HEK293 (cell line): ENCODE data around the gene MBP.

Source experiments
- CTCF ChIA-PET: fragments of 350-600 bp; formaldehyde crosslinking; extraction: SDS; loops from one replicate; lab custom pipeline; 2021; ENCODE audit warnings: antibody characterized with exemption; lab: Yijun Ruan, JAX
- POLR2A ChIA-PET: fragments of 300-600 bp; formaldehyde crosslinking; extraction: SDS; loops from one replicate; lab custom pipeline; 2020; ENCODE audit warnings: antibody characterized with exemption, inconsistent platforms; lab: Yijun Ruan, JAX
- H3K27ac ChIP-seq: fragments of 200-500 bp; sonication (Bioruptor generic); 2 replicates; pipeline ENCODE4 v1.5.1; 2014; ENCODE audit warnings: low read depth, low read length, control low read depth, inconsistent platforms; ENCODE audit errors: extremely low read depth
- H3K36me3 ChIP-seq, 2 experiments: fragments of 200-500 bp in 1 of 2; sonication (Bioruptor generic) in 1 of 2; 1 replicate in 1 of 2; 2 replicates in 1 of 2; pipeline ENCODE4 v1.5.1; 2014 to 2017; ENCODE audit warnings: inconsistent platforms in 2 of 2, low read length in 2 of 2; ENCODE audit not compliant: control insufficient read depth in 2 of 2, insufficient read depth in 1 of 2
- H3K4me1 ChIP-seq: fragments of 200-500 bp; sonication (Bioruptor generic); 2 replicates; pipeline ENCODE4 v1.5.1; 2014; ENCODE audit warnings: mild to moderate bottlenecking, low read length, inconsistent platforms; ENCODE audit not compliant: control insufficient read depth, insufficient read depth
- H3K4me3 ChIP-seq: 2 replicates; pipeline ENCODE4 v1.5.1; 2011; ENCODE audit warnings: low read depth, mild to moderate bottlenecking, control low read depth, low read length, moderate library complexity
- H3K9me3 ChIP-seq: fragments of 200-500 bp; sonication (Bioruptor generic); 2 replicates; pipeline ENCODE4 v1.5.1; 2014; ENCODE audit warnings: low read depth, low read length, inconsistent platforms; ENCODE audit not compliant: control insufficient read depth, insufficient read depth
- BCL11A ChIP-seq: fragments of 450-650 bp; formaldehyde crosslinking; IDR thresholded peaks from 2 replicates; pipeline ENCODE4 v1.5.1; 2016; ENCODE audit warnings: low read depth, missing biosample characterization, missing genetic modification characterization
- EGR2 ChIP-seq: fragments of 450-650 bp; formaldehyde crosslinking; IDR thresholded peaks from 2 replicates; pipeline ENCODE4 v1.5.1; 2016; ENCODE audit warnings: low read depth, missing biosample characterization, missing genetic modification characterization
- GLIS1 ChIP-seq: fragments of 450-650 bp; formaldehyde crosslinking; IDR thresholded peaks from 2 replicates; pipeline ENCODE4 v1.5.1; 2016; ENCODE audit warnings: missing biosample characterization, missing genetic modification characterization
- KLF8 ChIP-seq: fragments of 450-650 bp; formaldehyde crosslinking; IDR thresholded peaks from 2 replicates; pipeline ENCODE4 v1.5.1; 2016; ENCODE audit warnings: missing biosample characterization, missing genetic modification characterization
- MEIS1 ChIP-seq: sonication (generic); formaldehyde crosslinking; IDR thresholded peaks from 2 replicates; pipeline ENCODE4 v1.8.1; 2022; ENCODE audit warnings: missing genetic modification reagents, mild to moderate bottlenecking, borderline replicate concordance
- REST ChIP-seq: fragments of 450-650 bp; formaldehyde crosslinking; IDR thresholded peaks from 2 replicates; pipeline ENCODE4 v1.5.1; 2016; ENCODE audit warnings: missing biosample characterization, missing genetic modification characterization
- TCF7L2 ChIP-seq: IDR thresholded peaks from 2 replicates; pipeline ENCODE4 v1.6.1; 2011; ENCODE audit warnings: low read depth, mild to moderate bottlenecking, inconsistent platforms, low read length, moderate library complexity, borderline replicate concordance
- ZBTB1 ChIP-seq: fragments of 450-650 bp; formaldehyde crosslinking; IDR thresholded peaks from 2 replicates; pipeline ENCODE4 v1.5.1; 2016; ENCODE audit warnings: missing biosample characterization, missing genetic modification characterization
- ZBTB17 ChIP-seq: fragments of 450-650 bp; formaldehyde crosslinking; IDR thresholded peaks from 2 replicates; pipeline ENCODE4 v1.5.1; 2016; ENCODE audit warnings: missing biosample characterization, missing genetic modification characterization
- ZFHX2 ChIP-seq: fragments of 450-650 bp; formaldehyde crosslinking; conservative IDR thresholded peaks from 2 replicates; pipeline ENCODE4 v1.5.1; 2016; ENCODE audit warnings: missing biosample characterization, missing genetic modification characterization
- ZIC2 ChIP-seq: fragments of 450-650 bp; formaldehyde crosslinking; IDR thresholded peaks from 2 replicates; pipeline ENCODE4 v1.5.1; 2016; ENCODE audit warnings: missing biosample characterization, missing genetic modification characterization
- ZNF335 ChIP-seq: fragments of 450-650 bp; formaldehyde crosslinking; conservative IDR thresholded peaks from 2 replicates; pipeline ENCODE4 v1.5.1; 2016; ENCODE audit warnings: missing biosample characterization, missing genetic modification characterization
- ZNF366 ChIP-seq: fragments of 450-650 bp; formaldehyde crosslinking; conservative IDR thresholded peaks from 2 replicates; pipeline ENCODE4 v1.5.1; 2016; ENCODE audit warnings: missing biosample characterization, missing genetic modification characterization
- ZNF391 ChIP-seq: fragments of 450-650 bp; formaldehyde crosslinking; IDR thresholded peaks from 2 replicates; pipeline ENCODE4 v1.5.1; 2016; ENCODE audit warnings: low read depth, missing biosample characterization, missing genetic modification characterization, borderline replicate concordance
- ZNF488 ChIP-seq: fragments of 450-650 bp; formaldehyde crosslinking; IDR thresholded peaks from 2 replicates; pipeline ENCODE4 v1.5.1; 2016; ENCODE audit warnings: missing biosample characterization, missing genetic modification characterization
- ZNF514 ChIP-seq: fragments of 450-650 bp; formaldehyde crosslinking; IDR thresholded peaks from 2 replicates; pipeline ENCODE4 v1.5.1; 2016; ENCODE audit warnings: missing biosample characterization, missing genetic modification characterization
- ZNF521 ChIP-seq: fragments of 450-650 bp; formaldehyde crosslinking; IDR thresholded peaks from 2 replicates; pipeline ENCODE4 v1.5.1; 2017; ENCODE audit warnings: missing biosample characterization, mild to moderate bottlenecking, missing genetic modification characterization
- ZNF544 ChIP-seq: fragments of 450-650 bp; formaldehyde crosslinking; IDR thresholded peaks from 2 replicates; pipeline ENCODE4 v1.5.0; 2017; ENCODE audit warnings: missing biosample characterization, missing genetic modification characterization
- ZNF596 ChIP-seq: fragments of 450-650 bp; IDR thresholded peaks from 2 replicates; pipeline ENCODE4 v1.5.0; 2018; ENCODE audit warnings: missing biosample characterization, mild to moderate bottlenecking, missing genetic modification characterization, moderate library complexity
- ZNF610 ChIP-seq: fragments of 450-650 bp; formaldehyde crosslinking; IDR thresholded peaks from 2 replicates; pipeline ENCODE4 v1.5.1; 2016; ENCODE audit warnings: missing biosample characterization, missing genetic modification characterization, borderline replicate concordance
- ZNF623 ChIP-seq: fragments of 450-650 bp; formaldehyde crosslinking; IDR thresholded peaks from 2 replicates; pipeline ENCODE4 v1.5.1; 2016; ENCODE audit warnings: missing biosample characterization, missing genetic modification characterization
- ZNF626 ChIP-seq: fragments of 450-650 bp; sonication (Bioruptor Pico); formaldehyde crosslinking; IDR thresholded peaks from 2 replicates; pipeline ENCODE4 v1.5.1; 2018; ENCODE audit warnings: missing biosample characterization, missing genetic modification characterization, inconsistent platforms
- ZNF658 ChIP-seq: fragments of 450-650 bp; formaldehyde crosslinking; IDR thresholded peaks from 2 replicates; pipeline ENCODE4; 2016; ENCODE audit warnings: missing biosample characterization, missing genetic modification characterization
- ZNF701 ChIP-seq: fragments of 450-650 bp; formaldehyde crosslinking; IDR thresholded peaks from 2 replicates; pipeline ENCODE4 v1.5.1; 2016; ENCODE audit warnings: missing biosample characterization, missing genetic modification characterization
- ZSCAN18 ChIP-seq: fragments of 450-650 bp; formaldehyde crosslinking; IDR thresholded peaks from 2 replicates; pipeline ENCODE4 v1.5.1; 2016; ENCODE audit warnings: missing biosample characterization, missing genetic modification characterization
- ZSCAN30 ChIP-seq: fragments of 450-650 bp; IDR thresholded peaks from 2 replicates; pipeline ENCODE4 v1.5.1; 2018; ENCODE audit warnings: missing biosample characterization, mild to moderate bottlenecking, missing genetic modification characterization, moderate library complexity
- ZXDB ChIP-seq: fragments of 450-650 bp; formaldehyde crosslinking; IDR thresholded peaks from 2 replicates; pipeline ENCODE4 v1.5.1; 2016; ENCODE audit warnings: missing biosample characterization, missing genetic modification characterization

Gene MBP

GRCh38 chr18:77033575-77033974 lies 99.0 kb downstream of the MBP start:
- TF ChIP-seq ZBTB17 (tag by site-specific recombination), result peak; percentile 34; the same call in 1 of the 2 replicates
- TF ChIP-seq MEIS1 (CRISPR knock-in tag), result no peak
- no peak for TF ChIP-seq ZNF701
- TF ChIP-seq ZNF623 (tag by site-specific recombination), result no peak
- TF ChIP-seq EGR2 (tag by site-specific recombination), result peak; percentile 50; the same call in 1 of the 2 replicates
- peak; percentile 24; the same call in 1 of the 2 replicates for TF ChIP-seq ZFHX2
- TF ChIP-seq ZNF366 (tag by site-specific recombination), result peak; percentile 93
- TF ChIP-seq ZNF521 (tag by site-specific recombination), result no peak
- TF ChIP-seq ZNF488 (tag by site-specific recombination), result no peak
- no peak for TF ChIP-seq ZXDB (tag by site-specific recombination)
- no peak for TF ChIP-seq KLF8
- ChIA-PET CTCF (interaction anchor here (1.1 kb wide), 1 partner anchor 33 kb away, joined by 4 read pairs; no protein-coding TSS in a partner anchor), POLR2A (no interaction called here)
- Histone ChIP-seq H3K36me3 (no peaks in the 10 kb centered on the region), H3K27ac (no peak overlapping the region), H3K9me3 (no peaks in the 10 kb centered on the region), H3K4me3 (no peak overlapping the region), H3K4me1 (no peaks in the 10 kb centered on the region)

- H3K4me3 ChIP-seq, result no peak overlapping the region
- POLR2A ChIA-PET, result no interaction called here
- CTCF ChIA-PET, result no interaction called here
- no peak overlapping the region for H3K27ac ChIP-seq
- H3K9me3 ChIP-seq, result no peaks in the 10 kb centered on the region
- no peak for TF ChIP-seq ZBTB1
- no peak for TF ChIP-seq BCL11A (tag by site-specific recombination)
- TF ChIP-seq ZFHX2, result 0 out of 2 replicates have a peak, but pooled peaks have one; percentile 14
- peak; percentile 43 for TF ChIP-seq GLIS1 (tag by site-specific recombination)
- peak; percentile 25; the same call in 1 of the 2 replicates for TF ChIP-seq ZIC2 (tag by site-specific recombination)
- TF ChIP-seq, all 188 proteins: peak for 3
- no peaks in the 10 kb centered on the region for H3K4me1 ChIP-seq
- H3K36me3 ChIP-seq, result no peaks in the 10 kb centered on the region
These were observed 100.3 kb downstream of the MBP start for GRCh38 chr18:77032181-77032701.

GRCh38 chr18:77031662-77032061 lies 100.9 kb downstream of the MBP start:
- Histone ChIP-seq H3K4me3 (no peak overlapping the region), H3K36me3 (no peaks in the 10 kb centered on the region), H3K9me3 (no peaks in the 10 kb centered on the region), H3K4me1 (no peaks in the 10 kb centered on the region), H3K27ac (no peak overlapping the region)
- ChIA-PET POLR2A (no interaction called here), CTCF (no interaction called here)
- TF ChIP-seq ZSCAN30 (tag by site-specific recombination) (no peak), ZNF335 (no peak), ZSCAN18 (no peak), ZNF610 (tag by site-specific recombination) (no peak), ZNF514 (tag by site-specific recombination) (no peak), ZNF544 (tag by site-specific recombination) (no peak), ZNF391 (no peak), TCF7L2 (no peak), REST (tag by site-specific recombination) (no peak), ZNF658 (tag by site-specific recombination) (no peak), ZNF596 (tag by site-specific recombination) (no peak), ZNF626 (no peak)
